GM19372 (cell line): Measurements from ENCODE around the gene BAD.

ENCODE experiments used
- ATAC-seq: cut with Tn5 transposase; IDR thresholded peaks from one replicate; pipeline ENCODE4 v1.9.1; 2021; ENCODE audit warnings: mild to moderate bottlenecking, low read depth, moderate library complexity; ENCODE audit not compliant: unreplicated experiment

The BAD gene

GRCh38 chr11:64297699-64298358 is 13.4 kb upstream of the BAD start:
- ATAC-seq, result no peak

- no peak for ATAC-seq
Measured at GRCh38 chr11:64296830-64297698, 12.6 kb upstream of the BAD start.

DNA sequence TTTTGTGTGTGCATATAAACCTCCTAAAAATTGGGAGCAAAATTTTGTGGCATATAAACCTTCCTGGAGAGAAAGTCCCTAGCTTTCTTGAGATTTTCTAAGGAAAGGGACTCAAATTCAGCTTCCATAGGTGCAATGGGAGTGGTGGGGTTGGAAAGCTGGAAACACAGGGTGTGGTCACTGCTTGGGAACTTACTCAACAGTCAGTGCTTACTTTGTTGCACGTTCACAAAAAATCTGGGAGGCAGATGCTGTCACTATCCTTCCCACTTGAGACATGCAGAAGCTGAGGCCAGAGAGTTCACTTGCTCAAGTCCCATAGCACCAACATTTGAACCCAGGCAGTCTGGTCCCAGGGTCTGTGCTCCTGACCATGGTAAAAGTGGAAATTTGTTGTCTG is 11.8 kb upstream of the BAD start:
- ATAC-seq, result no peak

DNA sequence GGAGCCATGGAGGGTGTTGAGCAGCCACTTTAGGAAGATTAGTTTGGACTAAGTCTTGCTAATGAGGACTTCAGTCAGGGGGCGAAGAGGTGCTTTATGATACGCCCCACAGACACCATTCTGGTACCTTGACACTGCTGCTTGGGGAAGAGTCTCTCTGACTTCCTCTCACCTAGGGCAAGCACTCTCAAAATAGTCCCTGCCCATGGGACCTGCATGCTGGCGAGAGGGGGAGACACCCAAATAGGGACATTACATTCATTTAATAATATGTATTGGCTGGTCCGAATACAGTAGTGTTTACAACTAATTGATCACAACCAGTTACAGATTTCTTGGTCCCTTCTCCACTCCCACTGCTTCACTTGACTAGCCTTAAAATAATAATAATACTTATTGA is 11.3 kb upstream of the BAD start:
- no peak for ATAC-seq

DNA sequence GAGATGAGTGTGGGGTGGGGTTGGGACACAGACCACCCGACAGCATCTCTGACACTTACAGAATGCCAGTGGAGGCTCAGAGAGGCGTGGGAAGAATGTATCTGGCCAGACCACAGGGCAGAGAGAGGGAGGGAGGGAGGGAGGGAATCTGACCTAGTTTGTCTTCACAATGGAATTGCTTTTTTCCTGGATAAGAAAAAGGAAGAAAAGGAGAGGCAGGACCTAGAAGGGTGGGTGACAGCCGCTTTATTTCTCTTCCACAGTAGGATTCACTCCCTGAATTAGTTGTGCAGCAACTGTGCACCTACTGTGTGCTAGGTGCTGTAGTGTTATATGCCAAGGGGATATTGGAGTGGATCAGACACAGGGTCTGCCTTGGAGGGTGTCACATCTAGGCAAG is 10.3 kb upstream of the BAD start:
- ATAC-seq, result no peak

- ATAC-seq, result no peak
Measured at GRCh38 chr11:64292460-64293254, 8.2 kb upstream of the BAD start.

GRCh38 chr11:64291752-64292459 is 7.4 kb upstream of the BAD start:
- ATAC-seq, result no peak

- no peak for ATAC-seq
Measured at GRCh38 chr11:64291262-64291751, 6.8 kb upstream of the BAD start, which contains the start of gene KCNK4. Gene KCNK4 (plus strand): TSS chr11:64291302. CDS start chr11:64293019, 1,717 bp downstream.

DNA sequence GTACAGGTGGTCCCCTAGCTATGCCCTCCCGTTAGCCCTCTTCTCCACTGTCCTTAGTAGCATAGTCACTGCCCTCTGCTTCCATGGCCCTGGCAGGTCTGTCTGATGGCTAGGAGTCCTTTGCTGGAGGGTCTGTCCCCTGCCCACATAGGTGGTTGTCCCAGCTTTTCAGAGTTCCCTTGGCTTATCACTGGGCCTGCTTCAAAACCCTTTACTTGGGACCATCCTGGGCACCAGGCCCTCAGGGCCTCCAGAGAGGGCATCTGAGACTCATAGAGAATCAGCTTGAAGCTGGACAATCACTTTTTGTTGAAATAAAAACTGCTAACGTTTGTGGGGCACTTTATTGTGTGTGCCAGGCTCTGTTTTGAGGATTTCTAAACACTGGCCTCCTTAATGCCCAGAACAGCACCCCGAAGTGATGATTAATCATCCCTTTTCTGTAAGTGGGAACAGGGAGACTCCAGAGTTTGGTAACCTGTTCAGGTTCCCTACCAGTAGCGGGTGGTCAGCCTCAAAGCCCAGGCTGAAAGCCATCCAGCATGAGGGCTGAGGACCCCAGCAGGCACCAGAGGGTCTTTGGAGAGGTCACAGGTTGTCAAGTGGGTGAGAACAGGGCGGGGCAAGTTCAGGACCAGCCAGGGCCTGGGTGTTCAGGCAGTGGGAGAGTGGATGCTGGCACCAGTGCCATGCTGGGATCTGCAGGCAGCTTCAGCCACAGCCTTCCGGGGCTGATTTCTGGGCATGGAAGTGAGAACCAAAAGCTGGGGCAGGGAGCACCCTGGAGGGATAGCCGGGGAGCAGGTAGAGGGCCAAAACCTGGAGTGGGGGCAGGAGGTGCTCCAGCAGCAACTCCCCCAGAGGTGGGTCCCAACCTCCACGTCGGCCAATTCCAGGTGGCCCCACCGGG is 6.1 kb upstream of the BAD start:
- no peak for ATAC-seq

GRCh38 chr11:64289002-64289564 is 4.6 kb upstream of the BAD start:
- no peak for ATAC-seq

DNA sequence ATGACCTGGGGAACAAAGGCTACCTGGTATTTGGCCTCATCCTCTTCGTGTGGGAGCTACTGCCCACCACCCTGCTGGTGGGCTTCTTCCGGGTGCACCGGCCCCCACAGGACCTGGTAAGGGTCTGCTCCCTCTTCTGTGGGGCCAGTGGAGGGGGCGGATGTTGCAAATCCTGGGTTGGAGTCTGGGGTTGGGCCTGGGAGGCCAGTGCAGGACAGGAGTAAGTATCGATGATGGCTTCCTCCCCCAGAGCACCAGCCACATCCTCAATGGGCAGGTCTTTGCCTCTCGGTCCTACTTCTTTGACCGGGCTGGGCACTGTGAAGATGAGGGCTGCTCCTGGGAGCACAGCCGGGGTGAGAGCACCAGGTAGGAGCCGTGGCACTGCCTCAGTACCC is 3.9 kb upstream of the BAD start:
- ATAC-seq, result no peak

DNA sequence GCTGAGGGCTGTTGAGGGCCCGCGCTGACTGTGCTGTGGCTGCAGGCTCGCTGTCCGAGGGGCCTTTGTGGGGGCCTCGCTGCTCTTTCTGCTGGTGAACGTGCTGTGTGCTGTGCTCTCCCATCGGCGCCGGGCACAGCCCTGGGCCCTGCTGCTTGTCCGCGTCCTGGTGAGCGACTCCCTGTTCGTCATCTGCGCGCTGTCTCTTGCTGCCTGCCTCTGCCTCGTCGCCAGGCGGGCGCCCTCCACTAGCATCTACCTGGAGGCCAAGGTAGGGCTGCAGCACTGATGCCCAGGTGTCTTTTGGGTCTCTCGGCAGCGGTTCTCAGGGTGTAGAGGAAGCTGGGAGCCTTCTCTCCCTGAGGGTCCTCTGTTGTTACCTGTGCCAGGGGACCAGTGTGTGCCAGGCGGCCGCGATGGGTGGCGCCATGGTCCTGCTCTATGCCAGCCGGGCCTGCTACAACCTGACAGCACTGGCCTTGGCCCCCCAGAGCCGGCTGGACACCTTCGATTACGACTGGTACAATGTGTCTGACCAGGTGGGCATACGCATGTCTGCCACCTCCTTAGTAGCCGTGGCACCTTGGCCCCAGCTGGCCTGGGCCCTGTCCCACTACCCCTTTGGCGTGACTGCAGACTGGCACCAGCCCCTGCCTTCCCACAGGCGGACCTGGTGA is 3.3 kb upstream of the BAD start:
- no peak for ATAC-seq

- no peak for ATAC-seq
Measured at GRCh38 chr11:64286801-64287159, 2.3 kb upstream of the BAD start.

DNA sequence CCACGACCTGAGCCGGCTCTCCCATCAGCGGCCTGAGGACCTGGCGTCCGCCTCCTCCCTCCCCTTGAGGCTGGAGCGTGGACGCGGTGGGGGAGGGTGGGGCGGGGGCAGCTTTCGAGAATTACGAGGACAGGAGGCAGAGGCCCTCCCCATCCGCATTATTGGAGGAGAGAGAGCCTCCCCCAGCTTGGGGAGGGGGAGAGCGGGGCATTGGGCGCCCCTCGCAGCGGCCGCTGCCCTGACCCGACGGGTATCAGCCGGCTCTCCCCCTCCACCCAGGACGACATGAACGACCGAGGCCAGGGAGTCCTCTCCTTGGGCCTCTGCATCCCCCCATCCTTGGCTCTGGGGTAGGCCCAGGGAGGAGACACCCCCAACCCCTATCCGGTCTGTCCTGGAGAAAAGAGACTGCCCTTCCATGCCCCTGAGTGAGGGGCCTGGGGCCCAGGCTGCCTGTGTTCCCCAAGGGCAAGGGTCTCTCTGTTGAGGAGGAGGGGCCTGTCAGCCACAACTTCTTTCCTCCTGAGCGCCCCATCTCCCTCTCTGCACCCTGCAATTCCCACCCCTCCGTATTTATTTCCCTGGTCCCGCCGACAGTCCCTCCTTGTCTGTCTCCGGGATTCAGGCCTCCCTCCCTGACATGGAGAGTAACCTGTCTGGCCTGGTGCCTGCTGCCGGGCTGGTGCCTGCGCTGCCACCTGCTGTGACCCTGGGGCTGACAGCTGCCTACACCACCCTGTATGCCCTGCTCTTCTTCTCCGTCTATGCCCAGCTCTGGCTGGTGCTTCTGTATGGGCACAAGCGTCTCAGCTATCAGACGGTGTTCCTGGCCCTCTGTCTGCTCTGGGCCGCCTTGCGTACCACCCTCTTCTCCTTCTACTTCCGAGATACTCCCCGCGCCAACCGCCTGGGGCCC is 1.7 kb upstream of the BAD start:
- ATAC-seq, result no peak

DNA sequence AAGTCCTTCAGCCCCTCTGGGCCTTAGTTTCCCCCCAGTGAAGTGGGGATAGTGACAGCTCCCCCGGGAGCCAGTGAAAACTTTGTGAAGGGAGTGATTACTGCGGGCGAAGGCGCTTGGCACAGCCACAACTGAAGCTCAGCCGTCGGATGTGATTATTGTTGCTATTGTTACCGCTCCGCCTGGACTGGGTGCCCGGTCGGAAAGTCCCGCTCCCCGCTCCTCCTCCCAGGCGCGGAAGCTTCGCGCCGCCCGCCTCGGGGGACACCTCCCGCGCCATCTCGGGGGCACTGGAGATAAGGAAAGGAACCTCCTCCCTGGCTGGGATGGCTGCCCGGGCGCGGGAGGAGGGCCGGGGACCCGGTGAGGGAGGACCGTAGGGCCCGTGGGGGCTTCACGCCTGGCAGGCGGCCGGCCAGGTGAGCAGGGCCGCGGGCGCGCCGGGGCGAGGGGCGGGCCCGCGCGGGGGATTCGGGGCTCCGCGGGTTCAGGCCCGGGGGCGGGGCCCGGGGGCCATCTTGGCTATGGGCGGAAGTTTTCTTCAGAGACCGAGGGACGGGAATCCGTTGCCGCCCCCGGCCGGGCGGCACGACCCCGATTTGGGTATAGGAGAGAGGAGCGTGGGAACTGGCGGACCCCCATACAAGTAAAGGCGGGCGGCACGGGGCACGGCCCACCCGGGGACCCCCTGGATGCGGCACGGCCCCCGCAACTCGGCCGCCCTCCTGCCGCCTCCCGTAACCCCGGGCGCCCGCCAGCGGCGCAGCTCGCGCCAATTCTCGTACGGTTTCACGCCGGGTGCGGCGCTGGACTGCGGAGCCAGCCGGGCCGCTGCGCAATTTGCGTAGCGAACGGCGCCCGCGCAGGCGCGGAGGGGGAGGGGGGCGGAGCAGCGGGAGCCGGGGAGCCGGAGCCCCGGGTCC is 758 bp upstream of the BAD start, which contains the start of gene GPR137:
TSS of gene GPR137 (plus strand) at position 887 of the 923 bp plus-strand sequence. CDS start 677 bp downstream, outside the sequence.
- peak; percentile 60 for ATAC-seq

GRCh38 chr11:64283092-64283491 is 1.4 kb downstream of the BAD start:
- ATAC-seq, result no peak
